Sigmoid colon (tissue), 4 donors: ENCODE data around the gene MBD2.

ENCODE experiments used
- EP300 ChIP-seq, 4 donors: sonication (generic); formaldehyde crosslinking; IDR thresholded peaks; one replicate each; pipeline ENCODE4 v1.6.1; 2017; ENCODE audit warnings: antibody characterized with exemption in 4 of 4
- POLR2A ChIP-seq, 2 donors: fragments of 450-650 bp; IDR thresholded peaks; one replicate each; pipeline ENCODE4 v1.6.1; 2016; ENCODE audit warnings: antibody characterized with exemption in 2 of 2, mild to moderate bottlenecking in 2 of 2, moderate library complexity in 2 of 2
- POLR2AphosphoS5 ChIP-seq, 4 donors: sonication (generic); formaldehyde crosslinking; IDR thresholded peaks; one replicate each; pipeline ENCODE4 v1.6.1; 2017; ENCODE audit warnings: antibody characterized with exemption in 4 of 4
- TF ChIP-seq, protein P1 (sequence below), 4 experiments: fragments of 450-650 bp in 3 of 4; fragments of 200-600 bp in 1 of 4; IDR thresholded peaks; one replicate each; pipeline ENCODE4 v1.5.1; 2016 to 2019; ENCODE audit warnings: antibody characterized with exemption in 4 of 4, mild to moderate bottlenecking in 3 of 4, moderate library complexity in 2 of 4

DNA sequence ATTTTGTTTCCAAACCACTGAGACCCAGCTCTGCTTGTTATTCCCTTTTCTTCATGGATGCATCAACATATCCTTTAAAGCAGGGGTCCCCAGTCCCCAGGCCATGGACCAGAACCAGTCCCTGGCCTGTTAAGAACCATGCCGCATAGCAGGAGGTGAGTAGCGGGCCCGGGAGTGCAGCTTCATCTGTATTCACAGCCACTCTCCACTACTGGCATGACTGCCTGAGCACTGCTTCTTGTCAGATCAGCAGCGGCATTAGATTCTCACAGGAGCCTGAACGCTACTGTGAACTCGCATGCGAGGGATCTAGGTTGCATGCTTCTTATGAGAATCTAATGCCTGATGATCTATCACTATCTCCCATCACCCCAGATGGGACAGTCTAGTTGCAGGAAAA is 43.2 kb upstream of the MBD2 start:
- TF ChIP-seq, protein P1, sequence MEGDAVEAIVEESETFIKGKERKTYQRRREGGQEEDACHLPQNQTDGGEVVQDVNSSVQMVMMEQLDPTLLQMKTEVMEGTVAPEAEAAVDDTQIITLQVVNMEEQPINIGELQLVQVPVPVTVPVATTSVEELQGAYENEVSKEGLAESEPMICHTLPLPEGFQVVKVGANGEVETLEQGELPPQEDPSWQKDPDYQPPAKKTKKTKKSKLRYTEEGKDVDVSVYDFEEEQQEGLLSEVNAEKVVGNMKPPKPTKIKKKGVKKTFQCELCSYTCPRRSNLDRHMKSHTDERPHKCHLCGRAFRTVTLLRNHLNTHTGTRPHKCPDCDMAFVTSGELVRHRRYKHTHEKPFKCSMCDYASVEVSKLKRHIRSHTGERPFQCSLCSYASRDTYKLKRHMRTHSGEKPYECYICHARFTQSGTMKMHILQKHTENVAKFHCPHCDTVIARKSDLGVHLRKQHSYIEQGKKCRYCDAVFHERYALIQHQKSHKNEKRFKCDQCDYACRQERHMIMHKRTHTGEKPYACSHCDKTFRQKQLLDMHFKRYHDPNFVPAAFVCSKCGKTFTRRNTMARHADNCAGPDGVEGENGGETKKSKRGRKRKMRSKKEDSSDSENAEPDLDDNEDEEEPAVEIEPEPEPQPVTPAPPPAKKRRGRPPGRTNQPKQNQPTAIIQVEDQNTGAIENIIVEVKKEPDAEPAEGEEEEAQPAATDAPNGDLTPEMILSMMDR (IDR thresholded peaks at IDR 0.05): no peak
- TF ChIP-seq POLR2A (IDR thresholded peaks at IDR 0.05): no peak
- TF ChIP-seq POLR2AphosphoS5 (IDR thresholded peaks at IDR 0.05): no peak
- no peak for TF ChIP-seq EP300 (IDR thresholded peaks at IDR 0.05)
